Trophoblast cell (in vitro differentiated cells and primary cell): Measurements from ENCODE around the gene NPEPL1.

Experiments
- DNase-seq, 2 donors: peaks; one replicate each; pipeline ENCODE4 v3.0.0-alpha.2; 2016
- H2AFZ ChIP-seq: 2 replicates; pipeline ENCODE4 v1.6.1; 2013; ENCODE audit warnings: low read length, moderate library complexity, mild to moderate bottlenecking; ENCODE audit not compliant: insufficient read depth, poor library complexity
- H2AK5ac ChIP-seq: 2 replicates; pipeline ENCODE4 v1.6.1; 2013; ENCODE audit warnings: mild to moderate bottlenecking, low read length
- H2BK120ac ChIP-seq: 2 replicates; pipeline ENCODE4 v1.6.1; 2013; ENCODE audit warnings: low read length, mild to moderate bottlenecking, moderate library complexity; ENCODE audit not compliant: insufficient read depth, poor library complexity
- H2BK12ac ChIP-seq: 2 replicates; pipeline ENCODE4 v1.6.1; 2013; ENCODE audit warnings: mild to moderate bottlenecking, low read length, moderate library complexity
- H2BK5ac ChIP-seq: 2 replicates; pipeline ENCODE4 v1.6.1; 2013; ENCODE audit warnings: low read length, low read depth, moderate library complexity, mild to moderate bottlenecking; ENCODE audit not compliant: poor library complexity
- H3K14ac ChIP-seq: 2 replicates; pipeline ENCODE4 v1.6.1; 2013; ENCODE audit warnings: mild to moderate bottlenecking, low read length
- H3K18ac ChIP-seq: 2 replicates; pipeline ENCODE4 v1.6.1; 2013; ENCODE audit warnings: mild to moderate bottlenecking, low read length
- H3K23ac ChIP-seq: 2 replicates; pipeline ENCODE4 v1.6.1; 2013; ENCODE audit warnings: low read length
- H3K27ac ChIP-seq: 2 replicates; pipeline ENCODE4 v1.5.1; 2013; ENCODE audit warnings: low read depth, mild to moderate bottlenecking, inconsistent platforms, low read length, moderate library complexity
- H3K27me3 ChIP-seq: 2 replicates; pipeline ENCODE4 v1.6.1; 2013; ENCODE audit warnings: inconsistent platforms, mild to moderate bottlenecking, low read length, moderate library complexity; ENCODE audit not compliant: insufficient read depth
- H3K36me3 ChIP-seq, 2 experiments: 1 replicate in 1 of 2; 2 replicates in 1 of 2; pipeline ENCODE4 v1.6.1; 2013; ENCODE audit warnings: low read length in 2 of 2, mild to moderate bottlenecking in 2 of 2, moderate library complexity in 1 of 2; ENCODE audit not compliant: insufficient read depth in 2 of 2, control insufficient read depth in 1 of 2
- H3K4ac ChIP-seq: 2 replicates; pipeline ENCODE4 v1.6.1; 2013; ENCODE audit warnings: low read depth, mild to moderate bottlenecking, low read length, moderate library complexity
- H3K4me1 ChIP-seq, 2 experiments: 1 replicate in 1 of 2; 2 replicates in 1 of 2; pipeline ENCODE4 v1.6.1; 2013; ENCODE audit warnings: low read length in 2 of 2, mild to moderate bottlenecking in 2 of 2, moderate library complexity in 1 of 2; ENCODE audit not compliant: insufficient read depth in 2 of 2, control insufficient read depth in 1 of 2
- H3K4me2 ChIP-seq: 2 replicates; pipeline ENCODE4 v1.6.1; 2013; ENCODE audit warnings: inconsistent platforms, mild to moderate bottlenecking, low read length, moderate library complexity
- H3K4me3 ChIP-seq: 2 replicates; pipeline ENCODE4 v1.5.1; 2013; ENCODE audit warnings: mild to moderate bottlenecking, low read depth, low read length, inconsistent platforms
- H3K79me1 ChIP-seq: one replicate; pipeline ENCODE4 v1.6.1; 2013; ENCODE audit warnings: low read length
- H3K79me2 ChIP-seq: 2 replicates; pipeline ENCODE4 v1.6.1; 2013; ENCODE audit warnings: low read length, mild to moderate bottlenecking; ENCODE audit not compliant: control insufficient read depth, insufficient read depth, poor library complexity
- H3K9ac ChIP-seq: 2 replicates; pipeline ENCODE4 v1.6.1; 2013; ENCODE audit warnings: mild to moderate bottlenecking, low read length
- H3K9me3 ChIP-seq: 2 replicates; pipeline ENCODE4 v1.6.1; 2013; ENCODE audit warnings: low read depth, mild to moderate bottlenecking, control low read depth, inconsistent platforms, low read length; ENCODE audit not compliant: insufficient read depth
- H4K12ac ChIP-seq: 2 replicates; pipeline ENCODE4 v1.6.1; 2013; ENCODE audit warnings: low read depth, mild to moderate bottlenecking, low read length, moderate library complexity
- H4K8ac ChIP-seq: 2 replicates; pipeline ENCODE4 v1.6.1; 2013; ENCODE audit warnings: low read depth, mild to moderate bottlenecking, low read length, moderate library complexity
- H4K91ac ChIP-seq: one replicate; pipeline ENCODE4 v1.6.1; 2013; ENCODE audit warnings: low read depth, mild to moderate bottlenecking, low read length, moderate library complexity
- WGBS: extraction: QIAGEN DNeasy Blood & Tissue Kit; methylation state at CpG from one replicate; pipeline ENCODE4 v1.1.7; 2013; ENCODE audit warnings: missing lambda C conversion rate; ENCODE audit not compliant: insufficient read length, insufficient coverage; ENCODE audit errors: extremely low coverage; 5-methylcytosine and 5-hydroxymethylcytosine counted together

Gene NPEPL1

DNA sequence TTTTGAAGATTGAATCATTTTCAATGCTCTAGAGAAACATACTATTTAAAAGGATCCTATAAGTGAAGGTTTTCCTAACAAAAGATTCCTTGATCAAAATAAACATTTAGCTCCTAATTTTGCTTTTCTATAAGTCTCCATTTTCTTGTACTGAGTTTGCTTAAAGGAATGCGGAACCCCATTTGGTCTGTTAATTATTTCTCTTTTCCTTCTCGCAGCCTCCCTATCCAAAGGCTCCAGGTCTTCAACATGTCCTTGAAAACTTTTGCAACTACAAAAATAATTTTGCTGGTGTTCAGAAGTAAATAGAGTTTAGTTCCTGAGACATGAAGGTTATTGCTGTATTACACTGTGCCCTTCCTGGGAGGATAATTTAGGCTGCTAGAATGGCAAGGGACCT, 8.3 kb upstream of the NPEPL1 start:
- no peak overlapping the region for H2AFZ ChIP-seq
- no peak overlapping the region for H4K12ac ChIP-seq
- no peak overlapping the region for H3K27ac ChIP-seq
- H4K8ac ChIP-seq = no peak overlapping the region
- H3K36me3 ChIP-seq = peaks cover 5 to 7% of the 10 kb centered on the region in 2 experiments
- H4K91ac ChIP-seq = no peak overlapping the region
- no peaks in the 10 kb centered on the region for H3K9me3 ChIP-seq
- no peak overlapping the region for H3K4me2 ChIP-seq
- no peak overlapping the region for H3K14ac ChIP-seq
- no peak overlapping the region for H2AK5ac ChIP-seq
- no peak overlapping the region for H3K4me3 ChIP-seq
- no peak overlapping the region for H2BK120ac ChIP-seq
- no peak overlapping the region for H3K9ac ChIP-seq
- H2BK5ac ChIP-seq = no peak overlapping the region
- H3K18ac ChIP-seq = no peak overlapping the region
- DNase-seq = no peak
- no peaks in the 10 kb centered on the region for H3K27me3 ChIP-seq
- H3K23ac ChIP-seq = no peak overlapping the region
- no peaks in the 10 kb centered on the region for H3K79me1 ChIP-seq
- H3K4me1 ChIP-seq = no peaks in the 10 kb centered on the region
- no peaks in the 10 kb centered on the region for H3K79me2 ChIP-seq
- no peak overlapping the region for H3K4ac ChIP-seq
- no CpG with 5 or more reads among the region's 2 CpGs for WGBS
- no peak overlapping the region for H2BK12ac ChIP-seq

DNA sequence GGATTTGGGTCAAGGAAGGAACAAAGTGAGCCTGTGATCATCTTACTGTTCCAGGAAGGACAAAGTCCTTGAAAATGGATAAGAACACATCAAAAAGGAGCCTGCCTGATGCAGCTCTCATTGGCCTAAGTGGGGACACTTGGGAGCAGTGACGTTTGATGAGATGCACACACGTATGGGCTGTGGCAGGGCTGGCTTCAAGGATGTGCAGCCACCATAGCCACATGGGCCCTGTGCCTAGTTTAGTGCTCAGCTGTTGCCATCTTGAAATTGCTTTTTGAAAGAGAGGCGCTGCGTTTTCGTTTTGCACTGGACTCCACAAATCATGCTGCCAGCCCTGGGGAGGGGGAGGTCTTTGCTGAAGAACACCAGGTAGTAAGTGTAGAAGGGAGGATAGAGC, 6.6 kb upstream of the NPEPL1 start:
- no peak overlapping the region for H2AK5ac ChIP-seq
- H3K9ac ChIP-seq = no peak overlapping the region
- H4K8ac ChIP-seq = no peak overlapping the region
- H3K27ac ChIP-seq = no peak overlapping the region
- H2AFZ ChIP-seq = no peak overlapping the region
- H3K23ac ChIP-seq = no peak overlapping the region
- H3K4ac ChIP-seq = no peak overlapping the region
- H2BK120ac ChIP-seq = no peak overlapping the region
- no peaks in the 10 kb centered on the region for H3K79me1 ChIP-seq
- H4K91ac ChIP-seq = no peak overlapping the region
- no peaks in the 10 kb centered on the region for H3K27me3 ChIP-seq
- no peaks in the 10 kb centered on the region for H3K4me1 ChIP-seq
- no peak overlapping the region for H3K14ac ChIP-seq
- no CpG with 5 or more reads among the region's 5 CpGs for WGBS
- H3K4me2 ChIP-seq = no peak overlapping the region
- no peak overlapping the region for H4K12ac ChIP-seq
- H3K9me3 ChIP-seq = no peaks in the 10 kb centered on the region
- DNase-seq = no peak
- H2BK12ac ChIP-seq = no peak overlapping the region
- no peak overlapping the region for H3K4me3 ChIP-seq
- no peak overlapping the region for H3K18ac ChIP-seq
- no peak overlapping the region for H2BK5ac ChIP-seq
- H3K79me2 ChIP-seq = no peaks in the 10 kb centered on the region
- no peaks in the 10 kb centered on the region for H3K36me3 ChIP-seq

- H2AFZ ChIP-seq = no peak overlapping the region
- peaks cover 4 to 7% of the 10 kb centered on the region in 2 experiments for H3K4me1 ChIP-seq
- no peaks in the 10 kb centered on the region for H3K27me3 ChIP-seq
- H3K4me2 ChIP-seq = no peak overlapping the region
- H3K27ac ChIP-seq = no peak overlapping the region
- H3K4ac ChIP-seq = no peak overlapping the region
- no peaks in the 10 kb centered on the region for H3K9me3 ChIP-seq
- H3K79me1 ChIP-seq = peaks cover 9% of the 10 kb centered on the region
- H3K79me2 ChIP-seq = peaks cover 2% of the 10 kb centered on the region
- H4K12ac ChIP-seq = no peak overlapping the region
- no peak overlapping the region for H2BK5ac ChIP-seq
- no peak overlapping the region for H3K23ac ChIP-seq
- no peak overlapping the region for H3K9ac ChIP-seq
- H3K4me3 ChIP-seq = no peak overlapping the region
- no CpG with 5 or more reads among the region's 4 CpGs for WGBS
- H4K8ac ChIP-seq = no peak overlapping the region
- H4K91ac ChIP-seq = no peak overlapping the region
- no peak for DNase-seq
- no peak overlapping the region for H2BK12ac ChIP-seq
- H3K14ac ChIP-seq = no peak overlapping the region
- no peak overlapping the region for H2BK120ac ChIP-seq
- no peak overlapping the region for H3K18ac ChIP-seq
- no peak overlapping the region for H2AK5ac ChIP-seq
- H3K36me3 ChIP-seq = no peaks in the 10 kb centered on the region
These were observed 4.2 kb upstream of the NPEPL1 start for GRCh38 chr20:58688414-58688813.

DNA sequence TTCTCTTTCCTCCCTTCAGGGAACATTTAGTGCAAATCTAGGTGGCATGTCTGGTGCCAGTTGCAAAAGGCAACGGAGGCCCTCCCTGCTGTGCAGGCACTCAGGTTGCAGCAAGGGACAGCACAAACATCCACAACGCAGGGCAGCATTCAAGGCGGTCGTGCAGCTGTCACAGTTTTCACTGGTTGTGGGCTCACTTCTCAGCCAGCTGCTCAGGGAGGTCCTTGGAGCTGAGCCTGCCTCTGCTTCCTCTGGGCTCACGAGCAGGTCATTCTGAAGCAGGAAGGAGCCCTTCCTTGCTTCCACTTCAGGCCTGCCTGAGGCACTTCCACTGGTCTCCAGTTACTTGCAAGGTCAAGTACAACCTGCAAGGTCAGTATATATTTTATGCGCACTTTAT, 3.8 kb upstream of the NPEPL1 start:
- no peak overlapping the region for H4K91ac ChIP-seq
- H3K27ac ChIP-seq = no peak overlapping the region
- WGBS = no CpG with 5 or more reads among the region's 6 CpGs
- no peak overlapping the region for H4K12ac ChIP-seq
- no peak overlapping the region for H3K4ac ChIP-seq
- H2AFZ ChIP-seq = no peak overlapping the region
- no peak overlapping the region for H3K4me2 ChIP-seq
- H3K27me3 ChIP-seq = no peaks in the 10 kb centered on the region
- H3K4me3 ChIP-seq = no peak overlapping the region
- H3K9me3 ChIP-seq = no peaks in the 10 kb centered on the region
- peaks cover 9% of the 10 kb centered on the region for H3K79me1 ChIP-seq
- DNase-seq = no peak
- no peak overlapping the region for H2BK120ac ChIP-seq
- H4K8ac ChIP-seq = no peak overlapping the region
- H3K23ac ChIP-seq = peak overlapping the region; percentile 48
- H3K18ac ChIP-seq = no peak overlapping the region
- no peaks in the 10 kb centered on the region for H3K36me3 ChIP-seq
- H3K9ac ChIP-seq = no peak overlapping the region
- peaks cover 2% of the 10 kb centered on the region for H3K79me2 ChIP-seq
- no peak overlapping the region for H2BK5ac ChIP-seq
- H3K4me1 ChIP-seq = peaks cover 8 to 12% of the 10 kb centered on the region in 2 experiments
- H2AK5ac ChIP-seq = no peak overlapping the region
- no peak overlapping the region for H3K14ac ChIP-seq
- no peak overlapping the region for H2BK12ac ChIP-seq
